NCI-H128 (cell line): ENCODE data around the gene TTLL7.

Experiments
- DNase-seq: peaks from one replicate; lab custom pipeline; 2025; ENCODE audit not compliant: unreplicated experiment; lab: John Stamatoyannopoulos, UW

The TTLL7 gene

GRCh38 chr1:83882906-83883305, 116.0 kb downstream of the TTLL7 start:
- peak; percentile 18 for DNase-seq

GRCh38 chr1:83872515-83872914, 126.4 kb downstream of the TTLL7 start:
- no peak for DNase-seq

GRCh38 chr1:83864991-83865390, 133.9 kb downstream of the TTLL7 start:
- no peak for DNase-seq

GRCh38 chr1:83860490-83861221, 138.3 kb downstream of the TTLL7 start:
- DNase-seq, result no peak

- no peak for DNase-seq
These were observed 141.2 kb downstream of the TTLL7 start for GRCh38 chr1:83857716-83858115.

GRCh38 chr1:83857103-83857502, 141.8 kb downstream of the TTLL7 start:
- DNase-seq, result no peak

GRCh38 chr1:83856381-83856780, 142.6 kb downstream of the TTLL7 start:
- DNase-seq, result no peak

- DNase-seq, result no peak
These were observed 144.5 kb downstream of the TTLL7 start for GRCh38 chr1:83854456-83854855.

GRCh38 chr1:83850834-83851233, 148.1 kb downstream of the TTLL7 start:
- no peak for DNase-seq

- no peak for DNase-seq
These were observed 149.5 kb downstream of the TTLL7 start for GRCh38 chr1:83849191-83850061.

GRCh38 chr1:83846138-83846537, 152.8 kb downstream of the TTLL7 start:
- DNase-seq, result no peak

GRCh38 chr1:83845437-83846071, 153.4 kb downstream of the TTLL7 start:
- no peak for DNase-seq

GRCh38 chr1:83844546-83844945, 154.4 kb downstream of the TTLL7 start:
- no peak for DNase-seq

- no peak for DNase-seq
These were observed 159.3 kb downstream of the TTLL7 start for GRCh38 chr1:83839566-83840173.

GRCh38 chr1:83838573-83838972, 160.4 kb downstream of the TTLL7 start:
- no peak for DNase-seq

GRCh38 chr1:83836543-83836942, 162.4 kb downstream of the TTLL7 start:
- no peak for DNase-seq

GRCh38 chr1:83834621-83835264, 164.2 kb downstream of the TTLL7 start:
- no peak for DNase-seq

GRCh38 chr1:83832194-83832593, 166.7 kb downstream of the TTLL7 start:
- DNase-seq, result no peak

GRCh38 chr1:83829106-83829505, 169.8 kb downstream of the TTLL7 start:
- no peak for DNase-seq

- no peak for DNase-seq
These were observed 170.5 kb downstream of the TTLL7 start for GRCh38 chr1:83828456-83828855.

GRCh38 chr1:83827741-83828140, 171.2 kb downstream of the TTLL7 start:
- DNase-seq, result no peak
